GM19238 (cell line): ENCODE measurements around the gene PPP1R3F.

Source experiments
- DNase-seq: peaks from one replicate; pipeline ENCODE4 v3.0.0; 2011; ENCODE audit warnings: low spot score; ENCODE audit not compliant: insufficient read length

Gene PPP1R3F, protein sequence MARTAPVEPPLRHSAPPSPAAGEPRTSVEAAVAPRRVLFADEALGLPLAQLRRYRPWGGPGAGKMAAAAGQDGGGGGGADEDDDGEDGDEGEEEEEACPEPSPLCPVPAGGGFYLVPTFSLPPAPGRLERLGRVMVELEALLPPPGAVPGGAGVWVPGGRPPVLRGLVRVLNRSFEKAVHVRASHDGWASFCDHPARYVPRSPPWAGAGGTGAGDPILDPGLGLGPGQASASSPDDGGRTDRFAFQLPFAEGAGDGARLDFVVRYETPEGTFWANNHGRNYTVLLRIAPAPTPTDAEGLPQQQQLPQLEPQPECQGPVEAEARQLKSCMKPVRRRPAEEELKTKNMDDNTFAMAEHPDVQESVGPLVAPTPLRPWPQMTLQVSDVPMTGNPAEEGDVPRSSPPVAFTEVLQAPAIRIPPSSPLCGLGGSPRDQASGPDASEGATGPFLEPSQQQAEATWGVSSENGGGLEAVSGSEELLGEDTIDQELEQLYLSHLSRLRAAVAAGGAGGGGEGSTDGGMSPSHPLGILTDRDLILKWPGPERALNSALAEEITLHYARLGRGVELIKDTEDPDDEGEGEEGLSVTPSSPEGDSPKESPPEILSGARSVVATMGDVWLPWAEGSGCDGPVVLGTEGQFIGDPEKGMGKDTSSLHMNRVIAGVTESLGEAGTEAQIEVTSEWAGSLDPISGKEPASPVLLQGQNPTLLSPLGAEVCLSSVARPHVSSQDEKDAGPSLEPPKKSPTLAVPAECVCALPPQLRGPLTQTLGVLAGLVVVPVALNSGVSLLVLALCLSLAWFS

DNA sequence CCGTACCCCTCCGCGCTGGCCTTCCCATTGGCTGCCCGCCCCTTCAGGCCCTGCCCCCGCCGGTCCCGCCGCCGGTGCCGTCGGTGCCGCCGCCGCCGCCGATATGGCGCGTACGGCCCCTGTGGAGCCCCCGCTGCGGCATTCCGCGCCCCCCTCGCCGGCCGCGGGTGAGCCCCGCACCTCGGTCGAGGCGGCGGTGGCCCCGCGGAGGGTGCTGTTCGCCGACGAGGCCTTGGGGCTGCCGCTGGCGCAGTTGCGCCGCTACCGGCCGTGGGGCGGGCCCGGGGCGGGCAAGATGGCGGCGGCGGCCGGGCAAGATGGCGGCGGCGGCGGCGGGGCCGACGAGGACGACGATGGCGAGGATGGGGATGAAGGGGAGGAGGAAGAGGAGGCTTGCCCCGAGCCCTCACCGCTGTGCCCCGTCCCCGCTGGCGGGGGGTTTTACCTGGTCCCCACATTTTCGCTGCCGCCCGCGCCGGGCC lies at the start of gene PPP1R3F:
Gene PPP1R3F (plus strand): TSS at position 27 of the 482 bp plus-strand sequence. CDS start 77 bp downstream, at position 104.
- DNase-seq, result no peak

DNA sequence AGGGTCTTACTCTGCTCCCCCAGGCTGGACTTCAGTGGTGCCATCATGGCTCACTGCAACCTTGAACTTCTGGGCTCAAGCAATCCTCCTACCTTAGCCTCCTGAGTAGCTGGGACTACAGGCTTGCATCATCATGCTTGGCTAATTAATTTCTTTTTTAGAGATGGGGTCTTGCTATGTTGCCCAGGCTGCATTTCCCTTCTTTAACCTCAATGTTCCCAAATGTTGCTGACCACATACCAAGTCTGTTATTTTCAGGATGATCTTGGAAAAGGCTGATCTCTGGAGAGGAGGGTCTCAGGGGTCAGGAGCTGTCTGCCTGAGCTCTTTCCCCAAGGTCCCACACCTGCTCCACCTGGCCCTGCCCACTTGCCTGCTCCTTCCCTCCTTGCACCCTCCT lies 49.5 kb upstream of the PPP1R3F start:
- no peak for DNase-seq

DNA sequence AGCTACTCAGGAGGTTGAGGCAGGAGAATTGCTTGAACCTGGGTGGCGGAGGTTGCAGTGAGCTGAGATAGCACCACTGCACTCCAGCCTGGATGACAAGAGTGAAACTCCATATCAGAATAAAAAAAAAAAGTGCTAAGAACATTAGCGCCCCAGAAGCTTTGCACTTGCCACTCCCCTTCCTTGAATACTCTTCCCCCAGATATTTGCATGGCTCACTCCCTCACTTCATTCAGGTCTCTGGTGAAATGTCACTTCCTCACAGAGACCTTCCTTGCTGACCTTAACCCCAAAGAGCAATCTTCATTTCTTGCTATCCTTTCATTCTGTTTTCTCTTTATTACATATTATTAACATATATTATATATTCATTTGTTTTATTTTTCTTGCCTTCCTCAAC lies 47.7 kb upstream of the PPP1R3F start:
- no peak for DNase-seq

DNA sequence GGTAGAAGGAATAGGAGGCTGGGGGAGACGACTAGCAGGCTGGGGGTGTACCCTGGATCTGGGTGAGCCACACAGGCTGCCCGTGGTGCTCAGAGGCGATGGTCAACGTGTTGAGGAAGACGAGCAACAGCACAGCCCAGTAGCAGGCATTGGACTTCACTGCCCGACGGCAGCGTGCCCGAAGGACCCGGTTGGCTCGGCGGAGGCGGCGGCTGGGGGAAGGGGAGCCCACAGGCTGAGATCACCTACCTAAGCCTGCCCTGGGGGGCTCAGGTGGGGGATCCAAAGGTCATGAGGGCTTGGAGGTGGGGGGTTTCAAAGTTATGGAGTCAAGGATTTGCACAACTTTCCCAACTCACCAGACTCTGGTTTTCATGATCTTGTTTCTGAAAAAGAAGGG lies 43.7 kb upstream of the PPP1R3F start:
- no peak for DNase-seq

DNA sequence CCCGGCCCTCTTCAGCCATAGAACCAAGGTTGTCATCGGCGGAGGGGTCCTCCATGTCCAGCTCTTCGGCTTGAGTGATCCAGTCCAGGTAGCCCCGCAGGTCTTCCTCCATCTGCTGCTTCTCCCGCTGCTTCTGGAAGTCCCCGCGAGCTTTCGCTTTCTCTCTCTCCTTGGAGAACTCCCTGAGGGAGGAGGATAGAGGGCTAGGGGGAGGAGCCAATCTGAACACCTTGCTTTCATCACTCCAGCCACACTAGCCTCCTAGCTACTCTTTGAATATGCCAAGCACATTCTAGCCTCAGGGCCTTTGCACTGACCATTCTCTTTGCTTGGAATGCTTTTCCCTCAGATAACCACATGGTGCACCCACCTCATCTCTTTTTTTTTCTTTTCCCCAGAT lies 42.6 kb upstream of the PPP1R3F start:
- DNase-seq, result no peak

DNA sequence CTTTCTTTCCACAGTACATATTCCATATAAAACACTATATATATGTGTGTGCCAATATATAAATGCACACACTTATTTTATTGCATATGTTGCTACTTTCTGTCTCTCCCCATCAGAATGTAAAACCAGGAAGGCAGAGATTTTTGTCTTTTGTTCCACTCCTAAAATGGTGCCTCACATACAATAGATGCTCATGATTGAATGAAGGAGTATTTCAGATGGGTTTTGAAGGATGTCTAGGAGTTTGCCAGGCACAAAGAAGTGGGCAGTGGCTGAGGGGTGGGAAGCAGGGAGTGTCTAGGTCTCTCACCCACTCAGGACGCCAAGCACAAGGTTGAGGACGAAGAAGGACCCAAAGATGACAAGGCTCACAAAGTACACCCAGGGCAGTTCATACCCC lies 41.9 kb upstream of the PPP1R3F start:
- no peak for DNase-seq

DNA sequence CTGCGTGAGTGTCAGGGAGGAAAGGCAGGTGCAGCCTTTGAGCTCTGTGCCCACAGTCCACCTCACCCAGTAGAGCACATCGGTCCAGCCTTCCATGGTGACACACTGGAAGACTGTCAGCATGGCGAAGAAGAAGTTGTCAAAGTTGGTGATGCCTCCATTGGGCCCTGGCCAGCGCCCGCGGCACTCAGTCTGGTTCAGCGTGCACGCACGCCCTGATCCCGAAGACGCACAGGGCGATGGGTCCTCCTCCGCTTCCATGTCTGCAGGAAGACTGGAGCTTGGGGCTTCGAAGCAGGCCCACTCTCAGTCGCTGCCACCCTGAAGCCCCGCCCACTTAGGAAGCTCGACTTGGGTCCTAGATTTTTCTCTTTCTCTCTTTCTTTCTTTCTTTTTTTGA lies 41.4 kb upstream of the PPP1R3F start:
- no peak for DNase-seq

DNA sequence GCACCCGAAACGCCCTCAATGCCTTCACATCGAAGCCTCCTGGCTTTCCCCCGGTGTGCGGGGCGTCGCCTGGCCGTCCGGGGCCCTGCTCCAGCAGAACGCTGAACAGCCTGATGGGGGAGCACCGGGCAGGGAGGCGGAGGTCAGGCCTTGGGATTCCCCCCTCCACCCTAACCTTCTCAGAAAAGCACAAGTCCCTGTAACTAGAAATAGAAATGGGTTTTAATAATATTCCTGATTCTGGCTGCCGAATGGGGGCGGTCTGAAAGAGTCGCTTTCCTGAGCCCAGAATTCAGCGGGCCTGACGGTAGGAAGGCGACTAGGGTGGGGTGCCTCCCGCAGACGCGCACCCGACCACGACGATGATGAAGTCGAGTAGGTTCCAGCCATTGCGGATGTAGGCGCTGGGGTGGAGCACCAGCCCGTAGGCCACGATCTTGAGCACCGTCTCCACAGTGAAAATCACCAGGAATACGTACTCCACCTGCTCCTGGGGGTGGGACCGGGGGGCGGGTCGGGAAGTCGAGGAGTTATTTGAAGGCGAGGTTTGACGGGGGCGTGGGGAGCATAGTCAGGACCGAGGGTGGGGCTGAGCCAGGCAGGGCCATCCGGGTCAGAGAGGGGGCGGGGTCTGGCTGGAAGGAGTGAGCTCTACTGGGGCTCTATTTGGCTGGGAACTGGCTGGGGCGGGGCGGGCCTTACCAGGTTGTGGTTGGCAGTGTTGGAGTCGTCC lies 38.9 kb upstream of the PPP1R3F start:
- peak; percentile 67 for DNase-seq

DNA sequence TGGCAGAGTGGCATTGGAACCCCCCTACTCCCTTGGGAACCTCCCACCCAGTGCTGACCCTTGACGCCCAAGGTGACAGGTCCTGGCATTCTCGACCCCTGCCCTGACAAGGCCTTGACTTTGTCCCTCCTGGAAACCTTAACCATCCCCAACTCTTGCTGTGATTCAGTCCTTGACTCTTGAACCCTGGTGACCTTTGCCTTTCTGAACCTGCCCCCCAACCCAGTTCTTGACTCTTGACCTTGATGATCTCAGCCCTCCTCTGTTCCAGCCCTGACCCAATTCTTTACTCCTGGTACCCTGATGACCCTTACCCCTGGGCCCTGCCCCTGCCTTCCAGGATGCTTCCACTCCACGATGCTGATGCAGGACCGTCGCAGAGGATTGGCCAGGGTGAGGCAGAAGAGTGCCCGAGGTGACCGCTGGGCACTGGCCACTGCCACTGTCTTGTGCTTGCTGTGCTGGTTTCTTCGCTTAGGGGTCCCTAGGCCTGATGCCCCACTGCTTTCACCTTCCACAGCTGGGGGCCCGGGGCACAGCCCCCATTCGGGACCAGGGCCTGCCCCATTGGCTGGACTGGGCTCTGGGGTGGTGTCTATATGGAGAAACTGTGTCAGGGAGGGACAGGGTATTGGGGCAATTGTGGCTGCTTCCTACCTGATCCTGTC lies 38.1 kb upstream of the PPP1R3F start:
- no peak for DNase-seq

DNA sequence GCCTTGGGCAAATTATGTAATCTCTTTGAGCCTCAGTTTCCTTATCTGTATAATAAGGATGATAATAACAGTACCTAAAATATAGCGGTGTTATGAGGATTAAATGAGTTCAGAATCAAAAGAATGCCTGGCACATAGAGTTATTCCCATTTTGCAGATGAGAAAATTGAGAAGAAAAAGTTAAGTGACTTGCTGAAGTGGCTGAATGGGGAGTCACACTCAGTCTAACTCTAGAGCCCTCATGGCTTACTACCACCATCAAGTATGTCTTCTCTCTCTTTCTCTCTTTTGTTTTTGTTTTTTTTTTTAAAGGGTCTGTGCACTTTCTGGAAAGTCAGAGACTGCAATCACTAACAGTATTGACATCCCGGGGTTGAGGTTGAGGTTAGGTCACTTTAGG lies 37.1 kb upstream of the PPP1R3F start:
- no peak for DNase-seq

DNA sequence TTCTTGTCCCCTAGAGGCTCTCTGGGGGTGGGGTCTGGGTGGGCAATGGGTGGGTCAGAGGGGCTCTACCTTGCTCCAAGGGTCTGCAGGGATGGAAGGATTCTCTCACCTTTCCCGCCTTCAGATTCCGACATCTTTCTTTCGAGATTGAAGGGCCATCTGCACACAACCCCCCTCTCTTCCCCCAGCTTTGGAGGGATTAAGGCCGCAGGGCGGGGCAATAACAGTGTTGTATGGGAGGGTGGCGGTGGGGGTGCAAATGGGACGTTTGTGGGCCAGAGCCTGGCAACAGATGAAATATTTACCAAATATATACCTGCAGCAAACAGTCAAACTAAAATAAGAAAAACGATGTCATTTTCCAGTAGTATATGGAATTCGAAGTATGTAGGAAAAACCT lies 36.4 kb upstream of the PPP1R3F start, which contains the start of gene CACNA1F:
Gene CACNA1F (minus strand): TSS at position 165 of the 400 bp plus-strand sequence. CDS start 31 bp downstream, at position 134.
- DNase-seq, result no peak

DNA sequence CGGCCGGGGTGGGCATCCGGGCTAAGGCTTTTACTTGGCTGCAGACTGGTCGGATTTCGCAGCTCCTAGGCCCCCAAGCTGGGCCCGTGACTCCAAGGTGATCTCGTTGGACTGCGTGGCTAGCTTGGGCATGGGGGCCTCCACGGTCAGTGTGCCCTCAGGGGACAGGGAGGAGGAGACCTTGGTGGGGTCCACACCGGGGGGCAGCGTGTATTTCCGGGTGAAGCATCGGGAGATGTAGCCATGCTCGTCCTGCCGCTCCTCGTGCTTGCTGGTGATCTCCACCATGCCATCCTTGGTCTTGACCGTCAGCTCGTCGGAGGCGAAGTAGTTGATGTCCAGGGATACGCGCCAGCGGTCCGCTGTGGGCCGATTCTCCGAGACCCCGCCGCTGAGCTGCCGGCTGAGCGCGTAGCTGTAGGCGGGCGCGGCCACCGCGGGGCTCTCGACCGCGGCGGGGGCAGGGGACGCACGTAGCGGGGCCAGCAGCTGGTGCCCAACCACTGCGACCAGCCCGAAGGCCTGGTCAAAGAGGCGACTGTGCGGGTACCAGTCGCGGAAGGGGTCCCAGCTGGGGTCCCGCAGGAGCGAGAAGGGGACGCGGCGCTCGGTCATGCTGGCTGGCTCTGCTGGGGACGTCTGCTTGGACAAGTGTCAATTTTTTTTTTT lies 35.6 kb upstream of the PPP1R3F start:
- no peak for DNase-seq

DNA sequence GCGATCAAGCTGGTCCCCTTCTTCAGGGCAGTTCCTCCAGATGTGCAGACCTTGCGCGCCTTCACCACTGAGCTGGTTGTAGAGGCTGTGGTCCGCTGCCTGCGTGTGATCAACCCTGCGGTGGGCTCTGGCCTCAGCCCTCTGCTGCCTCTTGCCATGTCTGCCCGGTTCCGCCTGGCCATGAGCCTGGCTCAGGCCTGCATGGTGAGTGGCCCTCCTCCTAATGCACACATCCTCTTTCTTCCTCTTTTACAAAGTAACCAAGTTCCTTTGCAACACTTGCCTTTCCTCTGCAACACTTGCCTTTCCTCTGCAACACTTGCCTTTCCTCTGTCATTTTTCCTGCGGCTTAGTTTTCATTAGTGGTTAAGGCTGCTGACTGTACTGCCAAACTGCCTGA lies 32.5 kb upstream of the PPP1R3F start:
- peak; percentile 27 for DNase-seq

DNA sequence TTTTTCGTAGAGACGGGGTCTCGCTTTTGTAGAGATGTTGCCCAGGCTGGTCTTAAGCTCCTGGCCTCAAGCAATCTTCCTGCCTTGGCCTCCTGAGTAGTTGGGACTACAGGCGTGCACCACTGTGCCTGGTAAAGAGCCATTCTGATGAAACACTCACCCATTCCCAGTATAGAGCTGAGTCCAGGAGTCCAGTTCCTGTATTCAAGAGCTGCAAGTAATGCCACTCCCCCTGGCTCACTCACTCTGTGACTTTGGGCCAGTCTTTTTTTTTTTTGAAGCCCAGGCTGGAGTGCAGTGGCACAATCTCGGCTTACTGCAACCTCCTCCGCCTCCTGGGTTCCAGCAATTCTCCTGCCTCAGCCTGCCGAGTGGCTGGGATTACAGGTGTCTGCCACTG lies 30.9 kb upstream of the PPP1R3F start:
- no peak for DNase-seq

DNA sequence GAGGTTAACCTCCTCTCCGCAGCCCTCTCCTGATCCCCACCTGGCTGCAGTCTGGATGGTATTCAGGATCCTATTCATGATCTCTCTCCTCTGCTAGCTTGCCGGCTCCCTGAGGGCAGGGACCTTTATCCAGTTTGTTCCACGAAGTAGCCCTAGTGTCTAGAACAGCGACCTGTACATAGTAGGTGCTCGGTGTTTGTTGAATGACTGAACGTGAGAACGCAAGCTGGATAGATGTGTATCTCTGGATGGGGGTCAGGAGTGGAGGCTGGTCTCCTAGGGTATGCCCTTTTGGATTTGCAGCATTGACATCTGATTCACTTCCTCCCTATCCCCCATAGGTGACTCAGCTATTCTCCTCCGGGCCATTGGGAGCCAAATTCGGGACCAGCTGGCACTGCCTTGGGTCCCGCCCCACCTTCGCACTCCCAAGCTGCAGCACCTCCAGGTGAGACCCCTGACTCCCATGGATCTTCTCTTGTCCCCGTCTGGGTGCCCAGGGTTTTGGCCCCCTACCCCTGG lies 27.0 kb upstream of the PPP1R3F start:
- no peak for DNase-seq

DNA sequence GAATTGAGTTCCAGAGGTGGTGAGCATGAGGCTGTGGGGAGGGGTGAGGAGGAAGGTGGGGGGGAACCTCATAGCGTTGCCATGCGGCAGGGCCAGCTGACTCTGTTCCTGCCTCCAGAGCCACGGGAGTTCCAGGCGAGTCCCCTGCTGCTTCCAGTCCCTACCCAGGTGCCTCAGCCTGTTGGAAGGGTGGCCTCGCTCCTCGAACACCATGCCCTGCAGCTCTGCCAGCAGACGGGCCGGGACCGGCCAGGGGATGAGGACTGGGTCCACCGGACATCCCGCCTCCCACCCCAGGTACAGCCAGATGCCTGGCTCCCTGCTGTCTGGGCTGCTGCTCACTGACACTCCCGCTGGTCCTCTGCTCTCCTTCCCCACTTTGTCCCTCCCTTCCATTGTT lies 26.4 kb upstream of the PPP1R3F start:
- DNase-seq, result no peak

DNA sequence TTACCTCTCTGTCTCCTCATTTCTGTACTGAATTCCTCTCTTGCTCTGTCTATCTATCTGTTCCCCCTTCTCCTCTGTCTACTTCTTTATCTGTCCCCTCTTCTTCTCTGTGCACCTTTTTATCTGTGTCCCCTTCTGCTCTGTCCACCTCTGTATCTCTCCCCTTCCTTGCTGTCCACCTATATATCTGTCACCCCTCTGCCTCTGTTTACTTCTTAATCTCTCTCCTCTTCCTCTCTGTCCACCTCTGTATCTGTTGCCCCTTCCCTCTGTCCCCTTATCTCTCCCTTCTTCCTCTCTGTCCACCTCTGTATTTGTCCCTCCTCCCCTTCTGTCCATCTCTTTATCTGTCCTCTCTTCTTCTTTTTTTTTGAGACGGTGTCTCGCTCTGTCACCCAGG lies 25.4 kb upstream of the PPP1R3F start:
- no peak for DNase-seq

DNA sequence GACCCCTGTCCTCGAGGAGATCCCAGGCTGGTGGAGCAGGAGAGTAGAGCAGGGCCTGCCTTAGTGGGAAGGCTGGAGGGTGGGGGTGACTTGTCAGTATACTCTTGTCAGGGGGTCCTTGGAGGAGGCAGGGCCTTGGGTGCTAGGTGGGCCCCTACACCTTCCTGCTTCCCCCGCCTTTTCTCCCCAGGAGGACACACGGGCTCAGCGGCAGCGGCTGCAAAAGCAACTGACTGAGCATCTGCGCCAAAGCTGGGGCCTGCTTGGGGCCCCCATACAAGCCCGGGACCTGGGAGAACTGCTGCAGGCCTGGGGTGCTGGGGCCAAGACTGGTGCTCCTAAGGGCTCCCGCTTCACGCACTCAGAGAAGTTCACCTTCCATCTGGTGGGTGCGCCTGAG lies 23.1 kb upstream of the PPP1R3F start:
- DNase-seq, result no peak

DNA sequence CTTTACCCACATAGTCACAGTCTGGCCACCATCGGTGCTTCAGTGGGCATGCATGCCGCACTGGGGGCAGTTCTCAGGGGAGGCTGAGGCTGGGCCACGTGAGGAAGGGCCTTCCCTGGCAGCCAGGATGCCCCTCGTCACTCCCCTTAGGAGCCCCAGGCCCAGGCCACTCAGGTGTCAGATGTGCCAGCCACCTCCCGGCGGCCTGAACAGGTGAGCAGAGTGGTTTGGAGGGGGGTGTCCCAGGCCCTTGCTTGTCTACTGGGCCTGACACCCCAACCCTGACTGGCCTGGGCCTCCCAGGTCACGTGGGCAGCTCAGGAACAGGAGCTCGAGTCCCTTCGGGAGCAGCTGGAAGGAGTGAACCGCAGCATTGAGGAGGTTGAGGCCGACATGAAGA lies 22.2 kb upstream of the PPP1R3F start:
- no peak for DNase-seq
